MCF 10A (cell line): ENCODE data around the gene PEX3. TPM values are rescaled to one million over a fixed set of nuclear protein-coding genes. Genes with fewer than 3 reads are reported as not detected.
"Not testable (repeated sequence)": the region's sequence is repeated elsewhere in the genome, so short reads cannot be mapped to it uniquely, and the experiment has no call there.

Source experiments
- BruUV-seq: library from RNA; stranded (reverse); fragments of 400-500 nt; replicated peaks from 2 replicates; lab custom pipeline; 2021; lab: Mats Ljungman, UMichigan
- CTCF ChIA-PET: fragments of 300-600 bp; sonication (Branson Sonifier 250); formaldehyde crosslinking; extraction: SDS; loops from one replicate; lab custom pipeline; 2021; ENCODE audit warnings: antibody characterized with exemption, inconsistent platforms; lab: Yijun Ruan, JAX
- POLR2A ChIA-PET: fragments of 300-600, 350-650 bp; sonication (Branson Sonifier 250); formaldehyde crosslinking; extraction: SDS; loops from one replicate; lab custom pipeline; 2020; ENCODE audit warnings: antibody characterized with exemption, inconsistent platforms; lab: Yijun Ruan, JAX
- DNase-seq: peaks from one replicate; pipeline ENCODE4 v3.0.0-alpha.2; 2018; ENCODE audit not compliant: unreplicated experiment
- H3K27ac Mint-ChIP-seq: one replicate; pipeline ENCODE4 v1.8.0; 2022; ENCODE audit warnings: mild to moderate bottlenecking, low read depth, mixed read lengths; ENCODE audit not compliant: unreplicated experiment
- H3K27me3 Mint-ChIP-seq: one replicate; pipeline ENCODE4 v1.8.0; 2022; ENCODE audit warnings: mixed read lengths; ENCODE audit not compliant: insufficient read depth, unreplicated experiment
- H3K36me3 Mint-ChIP-seq: one replicate; pipeline ENCODE4 v1.8.0; 2022; ENCODE audit warnings: mild to moderate bottlenecking, moderate library complexity, mixed read lengths; ENCODE audit not compliant: insufficient read depth, unreplicated experiment
- H3K4me1 Mint-ChIP-seq: one replicate; pipeline ENCODE4 v1.8.0; 2022; ENCODE audit warnings: mixed read lengths; ENCODE audit not compliant: insufficient read depth, unreplicated experiment
- H3K4me3 Mint-ChIP-seq: one replicate; pipeline ENCODE4 v1.8.0; 2022; ENCODE audit warnings: mild to moderate bottlenecking, moderate library complexity, mixed read lengths; ENCODE audit not compliant: unreplicated experiment
- H3K9me3 Mint-ChIP-seq: one replicate; pipeline ENCODE4 v1.8.0; 2022; ENCODE audit warnings: mixed read lengths; ENCODE audit not compliant: unreplicated experiment
- CTCF ChIP-seq: fragments of 200-600 bp; IDR thresholded peaks from one replicate; pipeline ENCODE4 v1.8.0; 2022; ENCODE audit warnings: antibody characterized with exemption, mild to moderate bottlenecking; ENCODE audit not compliant: unreplicated experiment
- intact Hi-C: fragments of 100-400 bp; cut with micrococcal nuclease; formaldehyde crosslinking; loops from 2 replicates; pipeline ENCODE4 v1.14.1; 2022
- total RNA-seq: library from RNA; stranded (reverse); gene quantifications from 2 replicates; pipeline ENCODE4 v1.2.3, GENCODE V29; 2022

The PEX3 gene
- total RNA-seq, 1 experiment from 2014 or later: 24.3 TPM

- no peak for TF ChIP-seq CTCF
- Mint-ChIP-seq H3K27ac (no peak overlapping the region), H3K27me3 (no peaks in the 10 kb centered on the region), H3K36me3 (peaks cover 48% of the 10 kb centered on the region), H3K4me3 (no peak overlapping the region), H3K9me3 (peaks cover 8% of the 10 kb centered on the region), H3K4me1 (peaks cover 9% of the 10 kb centered on the region)
- no TSS peak for BruUV-seq
- ChIA-PET POLR2A (interaction anchor here (0.6 to 2.1 kb wide), 3 partner anchors 8 to 512 kb away, joined by 3 to 14 read pairs (median 6); partner anchors contain the start of genes ADAT2 and PEX3), CTCF (interaction anchor here (1.4 to 1.7 kb wide), 3 partner anchors 16 to 105 kb away, joined by 4 to 9 read pairs (median 7); no protein-coding TSS in a partner anchor)
- no peak for DNase-seq
- intact Hi-C loops: no loop called here
Observed at GRCh38 chr6:143443096-143443495, 7.5 kb upstream of the PEX3 start.

GRCh38 chr6:143447865-143448264, 2.7 kb upstream of the PEX3 start:
- H3K27me3 Mint-ChIP-seq, intact Hi-C loops, BruUV-seq, H3K9me3 Mint-ChIP-seq, DNase-seq, H3K27ac Mint-ChIP-seq, CTCF ChIA-PET, H3K4me3 Mint-ChIP-seq: not testable (repeated sequence)
- Mint-ChIP-seq H3K36me3 (peaks cover 18% of the 10 kb centered on the region), H3K4me1 (peaks cover 12% of the 10 kb centered on the region)
- POLR2A ChIA-PET: interaction anchor here (0.7 to 5.0 kb wide), 3 partner anchors 377 to 514 kb away, joined by 3 to 44 read pairs (median 3); partner anchors contain the start of gene HIVEP2

GRCh38 chr6:143449082-143449713, 1.4 kb upstream of the PEX3 start:
- BruUV-seq: no TSS peak
- Mint-ChIP-seq H3K27me3 (no peaks in the 10 kb centered on the region), H3K27ac (peak overlapping the region; percentile 97), H3K4me3 (peak overlapping the region; percentile 97), H3K9me3 (no peaks in the 10 kb centered on the region), H3K4me1 (peaks cover 18% of the 10 kb centered on the region), H3K36me3 (peaks cover 5% of the 10 kb centered on the region)
- ChIA-PET CTCF (interaction anchor here (0.6 to 0.9 kb wide), 5 partner anchors 15 to 279 kb away, joined by 3 to 4 read pairs (median 3); no protein-coding TSS in a partner anchor), POLR2A (interaction anchor here (0.6 to 6.5 kb wide), 15 partner anchors 9 to 630 kb away, joined by 3 to 44 read pairs (median 5); partner anchors contain the start of genes AIG1 and HIVEP2)
- no peak for DNase-seq
- TF ChIP-seq CTCF: no peak
- intact Hi-C loops: no loop called here

GRCh38 chr6:143449714-143450452, 722 bp upstream of the PEX3 start:
- Mint-ChIP-seq H3K36me3 (no peaks in the 10 kb centered on the region), H3K27ac (peak overlapping the region; percentile 97), H3K27me3 (no peaks in the 10 kb centered on the region), H3K9me3 (no peaks in the 10 kb centered on the region), H3K4me1 (peaks cover 24% of the 10 kb centered on the region), H3K4me3 (peak overlapping the region; percentile 97)
- ChIA-PET POLR2A (interaction anchor here (0.6 to 6.5 kb wide), 30 partner anchors 8 to 1442 kb away, joined by 3 to 44 read pairs (median 4); partner anchors contain the start of genes AIG1 and HIVEP2), CTCF (interaction anchor here (0.6 to 0.9 kb wide), 5 partner anchors 16 to 1334 kb away, joined by 3 to 4 read pairs (median 3); no protein-coding TSS in a partner anchor)
- TF ChIP-seq CTCF: no peak
- intact Hi-C loops: no loop called here
- peak; percentile 46 for DNase-seq
- TSS peak; percentile 75 for BruUV-seq
